Measurements from ENCODE around the gene TRPC1. TPM values are rescaled to one million over a fixed set of nuclear protein-coding genes. Genes with fewer than 3 reads are reported as not detected.

TRPC1 gene
- 8.1 and 10.1 TPM in 2 replicates for total RNA-seq

GRCh38 chr3:142723968-142724681 is at the start of gene TRPC1:
TSS of gene TRPC1 (plus strand) at chr3:142724034. CDS start at chr3:142724560, 526 bp downstream.

Small RNA genes within 50 kb of the gene (small RNA-seq; reads per million reads assigned to genes)
- gene RNU7-47P: not detected

Other genes with a start within 250 kb of the TRPC1 start
- gene ATR, start 145.3 kb upstream of the TRPC1 start, total RNA-seq: 21.2 and 30.0 TPM in 2 replicates
- 0.38 and 1.3 TPM in 2 replicates for gene PLS1, start 127.6 kb upstream of the TRPC1 start, total RNA-seq
- 0.19 TPM in 1 of 2 replicates, not detected in the other for gene PCOLCE2, start 165.0 kb downstream of the TRPC1 start, total RNA-seq
- gene PAQR9, start 239.6 kb downstream of the TRPC1 start, total RNA-seq: not detected in 2 replicates